Stimulated activated CD4-positive, alpha-beta T cell treated with anti-CD3 and anti-CD28 coated beads, TNF-alpha, amount 100 ng/mL, for 1 hour (primary cell): ENCODE measurements around the gene TM9SF4.

Experiments used
- DNase-seq, 3 donors: peaks; one replicate each; pipeline ENCODE4 v3.0.0-alpha.2; 2020; ENCODE audit warnings: low read depth in 3 of 3, low spot score in 1 of 3

The TM9SF4 gene

DNA sequence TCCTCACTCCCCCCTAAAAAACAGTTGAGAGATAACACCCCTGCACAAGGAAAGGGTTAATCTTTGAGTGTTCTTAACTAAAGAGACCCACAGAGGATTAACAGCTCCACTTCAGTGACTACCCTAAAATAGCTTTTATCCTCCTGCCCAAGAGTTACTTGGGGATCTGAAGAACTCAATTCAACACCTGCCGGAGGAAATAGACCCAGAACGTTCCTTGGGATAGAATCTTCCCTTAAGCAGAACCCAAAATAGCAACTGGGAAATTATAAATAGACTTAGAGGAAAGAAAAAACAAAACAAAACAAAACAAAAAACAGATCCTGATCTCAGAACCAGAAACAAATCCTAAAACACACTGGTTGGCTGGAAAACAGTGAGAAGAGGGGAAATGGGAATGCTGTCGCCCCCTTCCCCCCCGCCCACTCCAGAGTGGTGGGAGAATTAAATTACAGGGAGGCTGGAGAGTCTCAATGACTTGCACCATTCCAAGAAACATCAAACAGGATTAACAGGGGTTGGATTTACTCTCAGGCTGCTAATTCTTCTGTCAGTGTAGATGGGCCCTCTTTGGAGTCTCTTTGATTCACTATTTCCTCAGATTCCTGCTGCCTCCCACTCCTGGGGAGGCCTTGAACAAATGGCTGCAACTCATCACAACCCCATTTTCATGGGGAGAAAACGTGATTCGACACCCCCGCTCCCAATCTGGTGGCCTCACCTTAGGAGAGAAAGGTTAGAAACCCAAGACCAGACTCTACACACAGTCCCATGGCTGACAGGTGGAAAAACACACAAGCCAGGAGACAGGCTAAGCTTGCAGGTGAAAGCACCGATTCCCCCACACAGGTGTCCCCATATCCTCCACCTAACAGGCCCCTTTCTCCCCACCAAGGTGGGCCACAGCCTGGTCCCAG is 96.6 kb downstream of the TM9SF4 start:
- no peak for DNase-seq

DNA sequence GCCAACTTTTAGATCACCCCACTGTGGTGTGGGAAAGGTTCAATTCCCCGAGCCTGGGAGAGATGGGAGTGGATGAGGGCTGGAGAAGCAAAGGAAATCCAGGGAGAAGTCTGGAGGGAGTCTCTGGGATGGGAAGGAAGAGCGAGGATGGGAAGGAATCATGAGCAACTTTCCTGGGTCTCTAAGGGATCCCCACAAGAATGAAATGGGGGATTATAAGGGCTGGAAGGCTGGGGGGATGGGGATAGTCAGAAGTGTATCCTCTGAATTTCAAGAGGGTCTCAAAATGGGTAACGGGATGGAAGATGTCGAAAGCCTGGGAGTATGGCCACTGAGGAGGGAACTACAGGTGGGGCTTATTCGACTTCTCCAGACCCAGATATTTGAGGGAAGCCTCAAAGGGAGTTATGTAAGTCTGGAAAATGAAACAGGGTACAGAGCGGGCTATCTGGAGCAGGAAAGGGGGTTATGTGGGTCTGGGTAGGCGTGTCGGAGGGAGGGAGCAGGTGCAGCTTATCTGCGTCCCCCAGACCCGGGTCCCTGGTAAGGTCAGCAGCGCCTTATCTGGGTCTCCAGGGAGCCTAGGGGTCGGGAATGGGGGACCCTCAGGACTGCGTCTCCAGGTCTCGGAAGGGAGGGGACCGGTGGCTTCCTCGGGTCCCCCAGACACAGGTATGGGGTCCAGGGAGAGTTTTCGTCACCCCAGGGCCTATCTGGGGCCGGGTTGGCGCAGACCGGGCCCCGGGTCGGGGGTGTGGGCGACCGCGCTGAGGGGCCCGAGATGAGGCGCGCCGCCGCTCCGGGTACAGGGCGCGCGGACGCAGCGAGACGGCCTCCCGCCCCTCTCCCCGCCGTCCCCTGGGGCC is 97.5 kb downstream of the TM9SF4 start:
- DNase-seq: no peak

DNA sequence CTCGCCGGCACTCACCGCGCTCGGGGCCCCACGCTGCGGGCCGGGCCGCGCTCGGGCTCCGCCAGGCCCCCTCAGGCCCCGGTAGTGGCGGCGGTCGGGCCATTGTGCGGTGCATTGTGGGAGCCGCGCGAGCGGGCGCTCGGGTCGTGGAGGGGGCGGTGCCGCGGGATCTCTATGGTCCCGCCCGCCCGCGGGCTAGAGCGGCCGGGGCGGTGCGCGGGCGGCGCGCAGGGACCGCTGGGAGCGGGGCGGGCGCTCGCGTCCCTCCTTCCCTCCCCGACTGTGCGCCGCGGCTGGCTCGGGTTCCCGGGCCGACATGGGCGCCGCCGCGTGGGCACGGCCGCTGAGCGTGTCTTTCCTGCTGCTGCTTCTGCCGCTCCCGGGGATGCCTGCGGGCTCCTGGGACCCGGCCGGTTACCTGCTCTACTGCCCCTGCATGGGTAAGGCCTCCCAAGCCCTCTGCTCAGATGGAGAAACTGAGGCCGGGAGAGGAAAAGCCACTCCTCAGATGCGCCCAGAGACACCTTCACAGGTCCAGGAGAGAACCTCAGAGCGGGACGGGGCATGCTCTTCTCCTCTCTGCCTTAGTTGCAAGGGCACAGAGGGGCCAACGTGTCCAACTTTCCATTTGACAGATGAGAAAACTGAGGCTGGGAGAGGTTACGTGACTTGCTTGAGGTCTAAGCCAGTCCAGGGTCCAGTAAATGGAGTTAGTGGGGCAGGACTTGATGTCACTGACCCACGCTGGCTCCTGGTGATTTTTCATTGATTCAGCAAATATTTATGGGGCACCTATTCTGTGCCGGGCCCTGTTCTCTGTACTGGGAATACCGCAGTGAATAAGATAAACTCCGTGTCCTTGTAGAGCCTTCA is 98.3 kb downstream of the TM9SF4 start, which contains the start of the genes PLAGL2 and POFUT1:
TSS of gene PLAGL2 (minus strand) at position 118 of the 873 bp plus-strand sequence. CDS start 5,565 bp downstream, outside the sequence.
TSS of gene POFUT1 (plus strand) at position 255 of the 873 bp plus-strand sequence. CDS start at position 317, 62 bp downstream.
- peak; percentile 63 to 88 (median 74) for DNase-seq

DNA sequence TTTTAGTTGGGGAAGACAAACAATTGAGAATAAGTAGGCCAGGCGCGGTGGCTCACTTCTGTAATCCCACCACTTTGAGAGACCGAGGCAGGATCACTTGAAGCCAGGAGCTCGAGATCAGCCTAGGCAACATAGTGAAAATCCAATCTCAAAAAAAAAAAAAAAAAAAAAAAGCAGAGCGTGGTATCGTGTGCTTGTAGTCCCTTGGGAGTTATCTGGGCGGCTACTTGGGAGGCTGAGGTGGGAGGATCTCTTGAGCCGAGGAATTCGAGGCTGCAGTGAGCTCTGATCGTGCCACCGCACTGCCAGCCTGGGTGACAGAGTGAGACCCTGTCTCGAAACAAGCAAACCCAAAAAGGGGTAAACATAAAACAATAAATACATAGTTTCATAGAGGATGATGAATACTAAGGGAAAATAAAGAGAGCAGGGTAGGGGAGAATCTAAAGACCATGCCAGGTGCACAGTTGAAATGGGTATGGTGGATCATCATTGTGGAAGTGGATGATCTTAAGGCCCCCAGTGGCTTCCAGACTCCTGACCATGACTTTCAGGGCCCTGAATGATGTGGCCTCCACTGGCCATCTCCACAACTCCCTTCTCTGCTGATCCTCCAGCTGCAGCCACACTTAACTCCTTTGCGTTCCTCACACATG is 99.1 kb downstream of the TM9SF4 start:
- DNase-seq: no peak

DNA sequence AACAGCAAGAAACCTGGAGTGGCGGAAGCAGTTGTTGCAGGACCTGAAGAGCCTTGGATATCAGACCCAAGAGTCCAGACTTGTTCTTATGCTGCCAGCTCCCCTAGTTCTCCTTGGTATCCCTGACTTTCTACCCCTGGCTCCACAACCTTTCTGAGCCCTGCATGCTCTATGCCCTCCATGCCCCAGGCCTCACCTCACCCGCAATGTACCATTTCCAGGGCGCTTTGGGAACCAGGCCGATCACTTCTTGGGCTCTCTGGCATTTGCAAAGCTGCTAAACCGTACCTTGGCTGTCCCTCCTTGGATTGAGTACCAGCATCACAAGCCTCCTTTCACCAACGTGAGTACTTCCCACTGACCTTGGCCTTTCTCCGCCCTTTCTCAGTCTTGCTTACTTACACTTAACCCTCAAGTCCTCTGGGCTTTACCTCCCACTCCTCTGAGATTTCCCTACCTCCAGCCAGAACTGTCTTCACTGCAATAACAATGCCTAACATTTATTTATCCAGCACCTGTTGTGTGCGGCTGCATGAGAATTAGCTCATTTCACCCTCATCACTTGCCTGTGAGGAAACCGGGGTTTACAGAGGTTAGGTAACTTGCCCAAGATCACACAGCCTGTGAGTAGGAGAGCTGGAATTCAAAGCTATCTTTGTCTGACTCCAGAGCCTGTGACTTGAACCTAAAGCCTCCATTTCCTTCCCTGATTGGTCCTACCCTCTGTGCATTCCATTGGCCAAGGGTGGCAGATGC is 100.5 kb downstream of the TM9SF4 start:
- no peak for DNase-seq

DNA sequence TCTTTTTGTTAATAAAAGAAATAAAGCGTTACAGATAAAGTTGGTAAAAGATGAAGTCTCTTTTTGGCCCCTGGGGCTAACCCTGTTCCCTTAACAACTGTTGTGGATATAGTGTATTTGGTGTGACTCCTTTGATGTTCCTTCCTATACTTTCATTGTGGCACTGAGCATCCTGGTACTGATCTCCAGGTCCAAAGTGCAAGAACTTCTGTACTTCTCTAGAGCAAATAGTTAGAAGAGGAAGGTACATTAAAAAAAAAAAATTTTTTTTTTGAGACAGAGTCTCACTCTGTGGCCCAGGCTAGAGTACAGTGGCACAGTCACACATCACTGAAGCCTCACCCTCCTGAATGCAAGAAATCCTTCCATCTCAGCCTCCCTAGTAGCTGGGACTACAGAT is 104.4 kb downstream of the TM9SF4 start:
- DNase-seq: no peak

DNA sequence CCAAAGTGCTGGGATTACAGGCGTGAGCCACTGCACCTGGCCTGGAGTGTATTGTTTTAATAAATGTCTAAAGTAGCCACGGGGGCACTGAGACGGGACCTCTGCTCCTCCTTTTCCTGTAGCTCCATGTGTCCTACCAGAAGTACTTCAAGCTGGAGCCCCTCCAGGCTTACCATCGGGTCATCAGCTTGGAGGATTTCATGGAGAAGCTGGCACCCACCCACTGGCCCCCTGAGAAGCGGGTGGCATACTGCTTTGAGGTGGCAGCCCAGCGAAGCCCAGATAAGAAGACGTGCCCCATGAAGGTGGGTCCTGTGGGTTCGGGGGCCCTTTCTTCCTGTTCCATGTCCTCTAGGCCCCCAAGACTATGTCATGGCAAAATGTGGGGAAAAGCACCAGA is 105.6 kb downstream of the TM9SF4 start:
- DNase-seq: no peak

DNA sequence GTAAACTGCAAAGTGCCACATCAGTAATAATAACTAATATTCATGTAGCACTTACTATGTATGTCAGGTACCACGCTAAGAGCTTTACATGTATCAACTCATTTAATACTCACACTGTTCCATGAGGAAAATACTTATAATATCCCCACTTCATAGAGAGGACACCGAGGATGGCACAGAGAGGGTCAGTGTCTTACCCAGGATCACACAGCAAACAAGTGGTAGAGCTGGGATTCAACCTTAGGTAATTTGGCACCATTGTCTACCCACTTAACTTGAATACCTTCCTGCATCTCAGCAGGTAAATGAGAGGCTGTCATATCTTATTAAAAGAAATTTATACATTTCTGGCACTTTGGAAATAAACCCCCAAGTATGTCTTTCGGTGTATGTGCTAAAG is 106.2 kb downstream of the TM9SF4 start:
- no peak for DNase-seq

DNA sequence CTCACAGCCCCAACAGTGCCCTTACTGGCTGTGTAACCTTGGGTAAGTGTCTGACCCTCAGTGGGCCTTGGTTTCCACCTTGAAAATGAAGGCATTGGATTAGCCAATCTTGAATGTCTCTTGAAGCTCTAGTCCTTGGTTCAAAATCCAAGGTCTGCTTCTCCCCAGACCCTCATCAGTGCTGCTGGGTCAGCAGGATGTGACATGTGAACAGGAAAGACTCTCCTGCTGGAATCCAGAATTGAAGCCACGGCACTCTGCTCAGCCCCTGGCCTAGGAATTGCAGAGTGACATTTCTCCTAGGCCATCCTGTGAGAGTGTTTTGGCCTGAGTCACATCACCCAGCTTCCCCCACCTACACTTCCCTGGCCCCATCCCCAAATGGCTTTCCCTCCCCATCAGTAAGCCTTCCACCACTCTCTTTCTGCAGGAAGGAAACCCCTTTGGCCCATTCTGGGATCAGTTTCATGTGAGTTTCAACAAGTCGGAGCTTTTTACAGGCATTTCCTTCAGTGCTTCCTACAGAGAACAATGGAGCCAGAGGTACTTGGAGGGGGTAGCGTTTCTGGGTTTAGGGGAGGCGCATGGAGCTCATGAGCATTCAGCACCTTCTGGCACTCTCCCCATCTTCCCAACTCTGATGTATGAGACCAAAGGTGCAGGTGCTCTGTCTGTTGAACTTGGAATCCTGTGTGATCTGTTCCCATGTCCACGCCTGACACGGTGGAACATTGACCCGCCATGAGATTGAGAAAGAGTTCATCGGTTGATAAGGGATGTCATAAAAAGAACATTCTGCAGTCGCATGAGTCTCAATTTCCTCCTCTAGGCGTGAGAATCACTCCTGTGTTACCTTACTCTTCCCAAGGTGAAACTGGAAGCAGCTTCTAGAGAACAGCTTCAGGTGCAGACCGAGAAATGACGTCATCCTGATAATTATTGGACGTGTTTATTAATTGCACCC is 106.9 kb downstream of the TM9SF4 start:
- DNase-seq: no peak
